B cell (primary cell): ENCODE measurements around the gene HOXB9. TPM values are rescaled to one million over a fixed set of nuclear protein-coding genes. Genes with fewer than 3 reads are reported as not detected.

Experiments used
- ATAC-seq: fragments of 200-7000 bp; cut with Tn5 transposase; one replicate; pipeline ENCODE4 v1.10.0; 2021; ENCODE audit warnings: low read depth, mild to moderate bottlenecking, moderate number of reproducible peaks, moderate library complexity
- CTCF ChIA-PET: fragments of 350-600 bp; sonication (Branson Sonifier 250); formaldehyde crosslinking; loops from one replicate; lab custom pipeline; 2021; ENCODE audit warnings: antibody characterized with exemption, inconsistent platforms; lab: Charles Lee
- POLR2A ChIA-PET: fragments of 350-600 bp; sonication (Branson Sonifier 250); formaldehyde crosslinking; loops from one replicate; lab custom pipeline; 2021; ENCODE audit warnings: antibody characterized with exemption; lab: Charles Lee
- DNase-seq: peaks from one replicate; pipeline ENCODE4 v3.0.0; 2013
- H2AFZ ChIP-seq: 2 replicates; pipeline ENCODE4 v1.6.1; 2012; ENCODE audit warnings: mild to moderate bottlenecking, low read depth, low read length; ENCODE audit not compliant: insufficient read depth, poor library complexity, severe bottlenecking
- H3K27ac ChIP-seq, 2 donors: 1 replicate in 1 of 2; 2 replicates in 1 of 2; pipeline ENCODE4 v1.5.1; 2012 to 2013; ENCODE audit warnings: low read length in 2 of 2, mild to moderate bottlenecking in 2 of 2, moderate library complexity in 1 of 2
- H3K27me3 ChIP-seq, 4 experiments: fragments of 200-600 bp in 1 of 4; sonication (generic) in 1 of 4; replicated peaks in 1 of 4; 1 replicate in 2 of 4; 2 replicates in 2 of 4; pipeline versions ENCODE4 v1.6.1 to v1.7.0; 2013 to 2016; ENCODE audit warnings: low read length in 3 of 4, mild to moderate bottlenecking in 2 of 4, mixed read lengths in 1 of 4, moderate library complexity in 1 of 4; ENCODE audit not compliant: insufficient read depth in 4 of 4, control insufficient read depth in 3 of 4; ENCODE audit errors: control extremely low read depth in 1 of 4
- H3K36me3 ChIP-seq, 2 experiments: replicated peaks in 1 of 2; 1 replicate in 1 of 2; 2 replicates in 1 of 2; pipeline versions ENCODE4 v1.6.1 to v1.7.1; 2013; ENCODE audit warnings: low read length in 1 of 2; ENCODE audit not compliant: insufficient read depth in 2 of 2, control insufficient read depth in 1 of 2; ENCODE audit errors: control extremely low read depth in 1 of 2, extremely low read depth in 1 of 2
- H3K4me1 ChIP-seq, 2 donors: fragments of 200-600 bp in 1 of 2; sonication (generic) in 1 of 2; 1 replicate in 1 of 2; 2 replicates in 1 of 2; pipeline versions ENCODE4 v1.5.1 to v1.6.1; 2013 to 2017; ENCODE audit warnings: low read length in 2 of 2; ENCODE audit not compliant: control insufficient read depth in 2 of 2, insufficient read depth in 2 of 2
- H3K4me2 ChIP-seq: replicated peaks from 2 replicates; pipeline ENCODE3; 2012; ENCODE audit warnings: mild to moderate bottlenecking, low read depth, low read length; ENCODE audit not compliant: poor library complexity, severe bottlenecking
- H3K4me3 ChIP-seq, 5 experiments: fragments of 200-600 bp in 1 of 5; sonication (generic) in 1 of 5; 1 replicate in 3 of 5; 2 replicates in 2 of 5; pipeline versions ENCODE4 v1.5.1 to v1.7.0; 2011 to 2016; ENCODE audit warnings: low read length in 4 of 5, mild to moderate bottlenecking in 4 of 5, low read depth in 2 of 5, control low read depth in 1 of 5, moderate library complexity in 1 of 5; ENCODE audit not compliant: insufficient read depth in 1 of 5; ENCODE audit errors: control extremely low read depth in 1 of 5, extremely low read depth in 1 of 5
- H3K79me2 ChIP-seq: fragments of 200-600 bp; sonication (generic); one replicate; pipeline ENCODE4 v1.6.0; 2016; ENCODE audit warnings: low read length; ENCODE audit not compliant: control insufficient read depth, insufficient read depth
- H3K9ac ChIP-seq: fragments of 200-600 bp; sonication (generic); 2 replicates; pipeline ENCODE4 v1.6.1; 2017; ENCODE audit warnings: mild to moderate bottlenecking, low read length, moderate library complexity
- H3K9me3 ChIP-seq, 3 donors: one replicate each; pipeline versions ENCODE4 v1.6.1 to v1.7.1; 2013; ENCODE audit warnings: low read length in 2 of 3; ENCODE audit not compliant: control insufficient read depth in 2 of 3, insufficient read depth in 1 of 3; ENCODE audit errors: control extremely low read depth in 1 of 3
- H4K20me1 ChIP-seq: 2 replicates; pipeline ENCODE4 v1.6.0; 2012; ENCODE audit warnings: mild to moderate bottlenecking, low read length; ENCODE audit not compliant: insufficient read depth, control insufficient read depth, poor library complexity, severe bottlenecking
- H3K27ac Mint-ChIP-seq: one replicate; pipeline ENCODE4 v1.8.0; 2021; ENCODE audit warnings: mixed read lengths
- H3K27me3 Mint-ChIP-seq: one replicate; pipeline ENCODE4 v1.8.0; 2021; ENCODE audit warnings: mixed read lengths
- H3K4me1 Mint-ChIP-seq: one replicate; pipeline ENCODE4 v1.8.0; 2021; ENCODE audit warnings: mixed read lengths
- H3K4me3 Mint-ChIP-seq: one replicate; pipeline ENCODE4 v1.8.0; 2021; ENCODE audit warnings: mixed read lengths
- H3K9me3 Mint-ChIP-seq: one replicate; pipeline ENCODE4 v1.8.0; 2022; ENCODE audit warnings: mixed read lengths; ENCODE audit not compliant: insufficient read depth
- CTCF ChIP-seq: fragments of 200-600 bp; IDR thresholded peaks from one replicate; pipeline ENCODE4 v1.8.0; 2022; ENCODE audit warnings: antibody characterized with exemption, mild to moderate bottlenecking
- EZH2 ChIP-seq: IDR thresholded peaks from 2 replicates; pipeline ENCODE4 v1.6.1; 2012; ENCODE audit warnings: borderline replicate concordance, low read depth, mild to moderate bottlenecking, moderate library complexity, low read length; ENCODE audit not compliant: insufficient read depth, poor library complexity, severe bottlenecking
- WGBS: methylation state at CpG from one replicate; pipeline ENCODE4 v1.1.5; 2013; ENCODE audit warnings: missing lambda C conversion rate; ENCODE audit not compliant: insufficient coverage; 5-methylcytosine and 5-hydroxymethylcytosine counted together
- intact Hi-C: fragments of 100-400 bp; cut with micrococcal nuclease; formaldehyde crosslinking; loops from one replicate; pipeline ENCODE4 v1.10.0; 2022
- polyA plus RNA-seq: library from polyadenylated mRNA; depleted of rRNA; stranded (reverse); fragments of >200 nt; gene quantifications from 2 replicates; pipeline ENCODE4 v1.2.3, GENCODE V29; 2012
- total RNA-seq, 2 donors: library from RNA; stranded (reverse); fragments of 120-200 nt in 1 of 2; gene quantifications; 1 replicate in 1 of 2; 2 replicates in 1 of 2; pipeline versions ENCODE4 v1.2.3 to v1.2.4, GENCODE V29; 2013 to 2022

Gene HOXB9
- total and polyA plus RNA-seq, 2 donors (not counting 1 experiment from before 2014, with no cell fraction given) = 0.07 TPM; not detected in 1

- Histone ChIP-seq H3K4me2 (no peak overlapping the region), H4K20me1 (no peaks in the 10 kb centered on the region), H3K27ac (no peak overlapping the region), H3K79me2 (no peaks in the 10 kb centered on the region), H2AFZ (no peak overlapping the region), H3K9ac (no peak overlapping the region), H3K4me1 (peaks cover 20 to 36% of the 10 kb centered on the region in 2 donors), H3K27me3 (peaks cover 0 to 94% (median 62%) of the 10 kb centered on the region in 4 experiments), H3K36me3 (no peaks in the 10 kb centered on the region), H3K9me3 (peaks cover 0 to 15% (median 0%) of the 10 kb centered on the region in 3 donors), H3K4me3 (no peak overlapping the region)
- intact Hi-C loops = no loop called here
- Mint-ChIP-seq H3K27ac (no peak overlapping the region), H3K4me1 (peaks cover 12% of the 10 kb centered on the region), H3K27me3 (peaks cover 88% of the 10 kb centered on the region), H3K9me3 (no peaks in the 10 kb centered on the region), H3K4me3 (no peak overlapping the region)
- DNase-seq = no peak
- POLR2A ChIA-PET = no interaction called here
- CTCF ChIA-PET = interaction anchor here (0.6 to 2.4 kb wide), 4 partner anchors 9 to 326 kb away, joined by 3 to 8 read pairs (median 4); partner anchors contain the start of gene HOXB5
- TF ChIP-seq CTCF (no peak), EZH2 (no peak)
- 67% methylated on average over 18 of the region's 20 CpGs for WGBS
- no peak for ATAC-seq
Observed at GRCh38 chr17:48634493-48635208, 8.5 kb upstream of the HOXB9 start.

DNA sequence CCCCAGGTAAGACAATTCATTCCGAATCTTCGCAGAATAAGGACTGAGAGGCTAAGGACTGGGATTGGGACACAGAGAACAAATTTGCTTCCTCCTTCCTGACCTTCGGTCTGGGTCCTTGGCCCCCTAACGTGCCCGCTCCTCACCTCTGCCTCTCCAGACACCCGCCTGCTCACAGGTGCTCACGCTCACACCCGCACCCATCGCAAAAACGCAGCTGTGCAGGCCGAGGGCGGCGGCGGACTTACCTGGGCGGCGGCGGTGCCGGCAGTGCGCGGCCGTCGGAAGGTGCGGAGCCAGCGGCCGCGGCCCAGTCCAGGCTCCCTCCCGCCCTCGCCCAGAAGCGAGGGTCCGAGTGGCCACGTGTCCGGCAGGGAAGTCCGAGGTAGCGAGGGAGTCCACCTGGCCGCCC, 7.1 kb upstream of the HOXB9 start:
- ChIA-PET POLR2A (no interaction called here), CTCF (interaction anchor here (2.2 kb wide), 1 partner anchor 11 kb away, joined by 6 read pairs; no protein-coding TSS in a partner anchor)
- WGBS = 74% methylated on average over 35 of the region's 35 CpGs
- Histone ChIP-seq H3K4me3 (no peak overlapping the region), H3K27ac (no peak overlapping the region), H4K20me1 (no peaks in the 10 kb centered on the region), H3K27me3 (peaks cover 0 to 97% (median 71%) of the 10 kb centered on the region in 4 experiments), H2AFZ (peak overlapping the region; percentile 55), H3K9me3 (peaks cover 0 to 15% (median 0%) of the 10 kb centered on the region in 3 donors), H3K79me2 (no peaks in the 10 kb centered on the region), H3K4me1 (peaks cover 20 to 36% of the 10 kb centered on the region in 2 donors), H3K36me3 (no peaks in the 10 kb centered on the region), H3K9ac (no peak overlapping the region), H3K4me2 (peak overlapping the region; percentile 56)
- peaks cover 92% of the 10 kb centered on the region for H3K27me3 Mint-ChIP-seq
- TF ChIP-seq EZH2 (no peak), CTCF (no peak)
- intact Hi-C loops = no loop called here
- H3K9me3 Mint-ChIP-seq = no peaks in the 10 kb centered on the region
- no peak for ATAC-seq
- H3K4me3 Mint-ChIP-seq = peak overlapping the region; percentile 49
- DNase-seq = no peak
- H3K4me1 Mint-ChIP-seq = peaks cover 12% of the 10 kb centered on the region
- no peak overlapping the region for H3K27ac Mint-ChIP-seq
